ENCODE results near the gene CSHL1. TPM values are rescaled to one million over a fixed set of nuclear protein-coding genes. Genes with fewer than 3 reads are reported as not detected.

The CSHL1 gene
- total RNA-seq, 6 donors from 2014 or later = not detected

GRCh38 chr17:63940584-63940983 lies 29.5 kb upstream of the CSHL1 start:
- H3K4me1 ChIP-seq = no peaks in the 10 kb centered on the region
- no peak for DNase-seq
- no peak overlapping the region for H3K4me3 ChIP-seq
- no peak for ATAC-seq (ENCODE audit: low FRiP score in 2 of 2)
- H3K27ac ChIP-seq = no peak overlapping the region
- TF ChIP-seq CTCF (IDR thresholded peaks at IDR 0.05) (no peak), POLR2A (IDR thresholded peaks at IDR 0.05) (no peak)
- H3K27me3 ChIP-seq = no peaks in the 10 kb centered on the region
- WGBS, 2 donors = 93 to 96% methylated on average over 5 to 14 of the region's 14 CpGs
- H3K36me3 ChIP-seq = no peaks in the 10 kb centered on the region
- no peaks in the 10 kb centered on the region for H3K9me3 ChIP-seq

GRCh38 chr17:63939884-63940283 lies 28.8 kb upstream of the CSHL1 start:
- H3K27ac ChIP-seq = no peak overlapping the region
- DNase-seq (no peak), ATAC-seq (ENCODE audit: low FRiP score in 2 of 2) (no peak)
- no peaks in the 10 kb centered on the region for H3K27me3 ChIP-seq
- H3K36me3 ChIP-seq = no peaks in the 10 kb centered on the region
- no peak for TF ChIP-seq POLR2A (IDR thresholded peaks at IDR 0.05)
- TF ChIP-seq EP300 (IDR thresholded peaks at IDR 0.05) = no peak
- no peaks in the 10 kb centered on the region for H3K9me3 ChIP-seq
- no peak overlapping the region for H3K4me3 ChIP-seq
- no peaks in the 10 kb centered on the region for H3K4me1 ChIP-seq
- WGBS, 2 donors = 92 to 93% methylated on average over 6 of the region's 6 CpGs

- H3K27ac ChIP-seq = no peak overlapping the region
Measured at GRCh38 chr17:63939401-63939800, 28.3 kb upstream of the CSHL1 start.

GRCh38 chr17:63937920-63938319 lies 26.9 kb upstream of the CSHL1 start:
- no peak for DNase-seq
- Histone ChIP-seq H3K4me1 (no peaks in the 10 kb centered on the region), H3K27me3 (no peaks in the 10 kb centered on the region), H3K36me3 (no peaks in the 10 kb centered on the region), H3K4me3 (no peak overlapping the region), H3K9me3 (no peaks in the 10 kb centered on the region), H3K27ac (no peak overlapping the region)
- ATAC-seq (ENCODE audit: low FRiP score in 2 of 2) = no peak
- WGBS, 2 donors = 84 to 95% methylated on average over 4 of the region's 4 CpGs
- no peak for TF ChIP-seq POLR2AphosphoS5 (IDR thresholded peaks at IDR 0.05)
- no peak for TF ChIP-seq EP300 (IDR thresholded peaks at IDR 0.05)
- no peak for TF ChIP-seq POLR2A (IDR thresholded peaks at IDR 0.05)
- TF ChIP-seq CTCF (IDR thresholded peaks at IDR 0.05) = no peak

More at GRCh38 chr17:63939401-63939800, 28.3 kb upstream of the CSHL1 start:
- TF ChIP-seq POLR2A (IDR thresholded peaks at IDR 0.05) (no peak), CTCF (IDR thresholded peaks at IDR 0.05) (no peak), EP300 (IDR thresholded peaks at IDR 0.05) (no peak), POLR2AphosphoS5 (IDR thresholded peaks at IDR 0.05) (no peak)
- no peaks in the 10 kb centered on the region for H3K27me3 ChIP-seq
- no peak overlapping the region for H3K4me3 ChIP-seq
- WGBS, 2 donors = 90 to 91% methylated on average over 9 of the region's 9 CpGs
- H3K4me1 ChIP-seq = no peaks in the 10 kb centered on the region
- H3K36me3 ChIP-seq = no peaks in the 10 kb centered on the region
- no peak for ATAC-seq (ENCODE audit: low FRiP score in 2 of 2)
- no peak for DNase-seq
- H3K9me3 ChIP-seq = no peaks in the 10 kb centered on the region

- H3K4me1 ChIP-seq = peaks cover 0 to 3% (median under 1%) of the 10 kb centered on the region in 4 donors
- no peaks in the 10 kb centered on the region for H3K36me3 ChIP-seq
- ATAC-seq (ENCODE audit: low FRiP score in 2 of 2) (no peak), DNase-seq (no peak)
- WGBS, 2 donors = 87 to 88% methylated on average over 6 of the region's 6 CpGs
- H3K27ac ChIP-seq = no peak overlapping the region
- H3K9me3 ChIP-seq = no peaks in the 10 kb centered on the region
- no peak for TF ChIP-seq POLR2A (IDR thresholded peaks at IDR 0.05)
- no peak for TF ChIP-seq CTCF (IDR thresholded peaks at IDR 0.05)
- no peak for TF ChIP-seq EP300 (IDR thresholded peaks at IDR 0.05)
- TF ChIP-seq POLR2AphosphoS5 (IDR thresholded peaks at IDR 0.05) = no peak
- no peak overlapping the region for H3K4me3 ChIP-seq
- no peaks in the 10 kb centered on the region for H3K27me3 ChIP-seq
Measured at GRCh38 chr17:63937319-63937718, 26.3 kb upstream of the CSHL1 start.

Measured in upper lobe of left lung (tissue), 6 donors.